Measurements from ENCODE around the gene SHE.

GRCh38 chr1:154466921-154467417, 35.2 kb downstream of the SHE start:
- TF ChIP-seq POLR2A (IDR thresholded peaks at IDR 0.05; ENCODE audit: low read length): no peak
- no peak for TF ChIP-seq GATA1 (IDR thresholded peaks at IDR 0.05; ENCODE audit: low read depth, low read length)
